ENCODE data around the gene TMEM54. TPM values are rescaled to one million over a fixed set of nuclear protein-coding genes. Genes with fewer than 3 reads are reported as not detected.
A peak's percentile ranks its signal among the peaks of the same experiment; 100 is the strongest.

The TMEM54 gene
- total and polyA plus RNA-seq, 11 donors: 5.6 to 15.9 (median 9.3) TPM

- intact Hi-C loops (cut with DNase I): no loop called here
- Histone ChIP-seq H3K27ac (no peak overlapping the region), H3K9me3 (no peaks in the 10 kb centered on the region), H3K4me3 (no peak overlapping the region), H3K4me1 (peaks cover 0 to 25% (median 8%) of the 10 kb centered on the region in 12 donors), H3K27me3 (peaks cover 6 to 90% (median 49%) of the 10 kb centered on the region in 9 donors), H3K36me3 (no peaks in the 10 kb centered on the region)
- ATAC-seq: no peak
- TF ChIP-seq POLR2A (IDR thresholded peaks at IDR 0.05): no peak
- no peak for TF ChIP-seq CTCF (IDR thresholded peaks at IDR 0.05)
- 90 to 95% (median 91%) methylated on average over 20 to 24 of the region's 24 CpGs for WGBS, 4 donors
- peak in 1 of 5 donors; percentile 15 for DNase-seq
Observed at GRCh38 chr1:32888677-32889420, 12.3 kb downstream of the TMEM54 start.

- WGBS, 4 donors: 72 to 87% (median 79%) methylated on average over 3 of the region's 3 CpGs
- Histone ChIP-seq H3K27ac (no peak overlapping the region), H3K4me3 (no peak overlapping the region), H3K9me3 (no peaks in the 10 kb centered on the region), H3K36me3 (no peaks in the 10 kb centered on the region), H3K4me1 (peaks cover 0 to 18% (median 4%) of the 10 kb centered on the region in 12 donors), H3K27me3 (peaks cover 6 to 83% (median 42%) of the 10 kb centered on the region in 9 donors)
- ATAC-seq: no peak
- intact Hi-C loops (cut with DNase I): no loop called here
- no peak for DNase-seq
- TF ChIP-seq CTCF (IDR thresholded peaks at IDR 0.05) (no peak), POLR2A (IDR thresholded peaks at IDR 0.05) (no peak)
Observed at GRCh38 chr1:32888134-32888533, 13.1 kb downstream of the TMEM54 start.

GRCh38 chr1:32887623-32888022, 13.6 kb downstream of the TMEM54 start:
- no peak for ATAC-seq
- intact Hi-C loops (cut with DNase I): no loop called here
- Histone ChIP-seq H3K27ac (no peak overlapping the region), H3K4me1 (peaks cover 0 to 14% (median 3%) of the 10 kb centered on the region in 12 donors), H3K9me3 (no peaks in the 10 kb centered on the region), H3K27me3 (peaks cover 6 to 77% (median 37%) of the 10 kb centered on the region in 9 donors), H3K36me3 (no peaks in the 10 kb centered on the region), H3K4me3 (no peak overlapping the region)
- peak in 1 of 5 donors; percentile 11 for DNase-seq
- no peak for TF ChIP-seq CTCF (IDR thresholded peaks at IDR 0.05)
- no peak for TF ChIP-seq POLR2A (IDR thresholded peaks at IDR 0.05)
- 71 to 78% (median 75%) methylated on average over 12 of the region's 12 CpGs for whole genome bisulfite sequencing, 4 donors

- no peaks in the 10 kb centered on the region for H3K9me3 ChIP-seq
- peaks cover 0 to 17% (median 5%) of the 10 kb centered on the region in 12 donors for H3K4me1 ChIP-seq
- 38 to 53% (median 42%) methylated on average over 8 to 19 of the region's 19 CpGs for WGBS, 4 donors
- no peak overlapping the region for H3K4me3 ChIP-seq
- no peak for TF ChIP-seq POLR2A (IDR thresholded peaks at IDR 0.05)
- TF ChIP-seq CTCF (IDR thresholded peaks at IDR 0.05): peak in 4 of 12 donors; percentile 2 to 20 (median 4)
- no peak overlapping the region for H3K27ac ChIP-seq
- ATAC-seq (no peak), DNase-seq (peak in 1 of 5 donors; percentile 17)
- intact Hi-C loops (cut with DNase I): no loop called here
- peaks cover 6 to 70% (median 30%) of the 10 kb centered on the region in 9 donors for H3K27me3 ChIP-seq
- no peaks in the 10 kb centered on the region for H3K36me3 ChIP-seq
Observed at GRCh38 chr1:32886828-32887414, 14.3 kb downstream of the TMEM54 start.
